GM19372 (cell line): ENCODE data around the gene SUN2.

Experiments used
- ATAC-seq: cut with Tn5 transposase; IDR thresholded peaks from one replicate; pipeline ENCODE4 v1.9.1; 2021; ENCODE audit warnings: mild to moderate bottlenecking, low read depth, moderate library complexity; ENCODE audit not compliant: unreplicated experiment

Gene SUN2

DNA sequence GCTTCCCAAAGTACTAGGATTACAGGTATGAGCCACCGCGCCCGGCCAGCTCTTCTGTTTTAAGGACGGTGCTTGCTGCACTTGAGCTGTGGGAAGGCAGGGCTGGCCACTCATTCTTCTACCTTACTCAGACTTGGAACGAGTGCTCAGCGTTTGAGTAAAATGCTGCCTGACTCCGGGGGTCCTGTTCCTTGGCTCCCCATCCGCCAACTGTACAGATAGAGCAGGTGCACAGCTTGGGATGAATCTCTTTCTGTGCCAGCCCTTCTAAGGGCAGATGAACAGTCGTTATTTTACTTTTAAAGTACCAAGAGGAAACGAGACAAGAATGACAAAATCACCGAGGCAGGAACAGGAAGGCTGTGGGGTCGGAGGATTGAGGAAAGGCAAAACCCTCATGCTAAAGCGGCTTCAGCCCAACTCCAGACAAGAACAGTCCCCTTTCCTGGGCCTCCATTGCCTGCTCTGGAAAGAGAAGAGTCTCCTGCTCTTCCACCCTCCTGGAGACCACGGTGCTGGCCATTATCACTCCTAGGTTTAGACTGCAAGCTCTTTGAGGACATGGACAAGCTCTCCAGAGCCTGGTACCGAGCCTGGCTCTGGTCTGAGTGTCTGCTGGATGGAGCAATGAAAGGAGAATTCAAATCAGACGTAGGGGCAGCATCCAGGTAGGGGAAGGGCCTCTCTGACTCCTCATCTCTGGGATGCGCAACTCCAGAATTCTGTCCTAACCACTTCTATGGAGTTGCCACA is 1.1 kb upstream of the SUN2 start:
- no peak for ATAC-seq

DNA sequence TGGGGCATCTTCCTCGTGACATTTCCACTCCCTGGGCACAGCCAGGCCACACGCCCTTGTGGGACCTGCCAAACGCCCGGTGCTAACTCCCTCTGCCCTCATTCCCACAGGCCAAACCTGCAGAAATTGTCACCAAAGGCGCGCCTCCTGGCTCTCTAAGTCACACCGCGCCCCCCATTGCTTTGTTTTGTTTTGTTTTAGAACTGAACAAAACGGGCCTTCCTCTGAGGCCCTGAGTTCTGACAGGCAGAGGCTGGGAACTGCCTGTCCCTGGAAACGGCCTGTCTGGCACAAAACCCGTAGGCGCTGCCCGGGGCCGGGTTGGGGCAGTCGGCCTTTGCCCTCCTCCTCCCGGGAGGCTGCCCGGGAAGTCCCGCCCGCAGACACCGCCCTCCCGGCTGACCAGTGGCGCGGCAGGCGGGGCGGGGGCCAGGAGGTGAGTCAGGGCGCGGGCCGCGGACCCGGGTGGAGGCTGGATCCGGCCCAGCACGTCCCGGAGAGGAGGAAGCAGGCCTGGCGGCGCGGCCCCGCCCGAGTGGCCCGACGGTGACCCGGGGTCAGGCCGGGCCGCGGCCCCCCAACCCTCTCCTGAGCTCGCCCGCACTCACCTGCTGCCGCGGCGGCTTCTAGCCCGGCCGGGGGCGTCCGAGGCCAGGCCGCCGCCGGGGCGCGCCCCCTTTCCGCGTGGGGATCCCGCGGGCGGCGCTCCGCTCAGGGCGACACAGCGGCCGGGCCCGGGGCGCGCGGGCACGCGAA is 465 bp downstream of the SUN2 start:
- ATAC-seq, result peak; percentile 25

DNA sequence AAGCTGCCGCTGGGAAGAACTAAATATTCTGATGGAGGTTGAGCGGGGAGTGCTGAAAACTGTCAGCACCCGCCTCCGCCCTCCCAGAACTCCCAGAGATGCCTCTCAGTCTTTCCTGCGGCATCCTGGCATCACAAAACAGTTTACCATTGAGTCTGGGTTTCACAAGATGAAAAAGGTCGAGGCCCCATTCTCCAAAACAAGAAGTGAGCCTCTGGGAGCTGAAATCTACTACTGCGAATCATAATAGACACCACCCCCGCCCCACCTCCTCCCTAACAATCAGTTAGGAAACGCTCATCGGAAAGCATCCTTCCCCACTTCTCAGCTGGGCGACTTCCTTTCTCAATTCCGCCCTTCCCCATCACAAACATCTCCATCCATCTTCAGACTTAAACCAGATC is 1.0 kb downstream of the SUN2 start:
- no peak for ATAC-seq

DNA sequence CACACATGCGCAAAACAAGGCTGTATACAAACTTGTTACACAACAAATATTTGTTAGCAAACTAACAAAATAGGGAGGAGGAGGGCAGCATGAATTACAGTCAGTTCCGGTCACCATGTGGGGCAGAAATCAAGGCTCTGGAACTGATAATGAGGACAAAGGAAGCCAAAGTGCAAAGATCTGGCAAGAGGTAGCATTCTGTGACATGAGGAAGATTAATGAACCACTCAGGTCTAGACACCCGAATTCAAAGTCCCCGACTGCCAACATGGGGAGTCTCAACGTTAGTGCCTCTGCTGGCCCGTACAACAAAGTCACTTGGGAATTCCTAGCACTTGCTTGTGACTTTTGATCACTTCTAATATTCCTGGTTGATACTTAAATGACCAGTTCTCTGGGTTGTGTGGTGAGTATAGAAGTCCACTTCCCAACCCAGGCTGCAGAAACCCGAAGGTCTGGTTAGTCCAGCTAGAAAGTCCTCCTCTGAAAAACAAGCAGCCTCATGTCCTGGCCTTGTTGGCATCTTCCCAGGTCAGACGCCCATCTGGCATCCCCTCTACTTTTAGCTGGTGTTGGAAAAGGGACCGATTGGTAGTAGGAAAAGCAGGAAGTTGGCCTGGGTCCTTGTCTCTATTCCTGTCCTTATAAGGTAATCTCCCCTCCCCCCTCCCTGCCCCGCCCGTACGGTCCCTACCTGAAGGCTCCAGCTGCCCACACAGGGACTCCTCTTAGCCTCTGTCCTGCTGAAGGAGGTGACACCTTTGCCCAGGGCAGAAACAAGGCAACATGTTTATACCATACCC is 1.6 kb downstream of the SUN2 start:
- no peak for ATAC-seq

DNA sequence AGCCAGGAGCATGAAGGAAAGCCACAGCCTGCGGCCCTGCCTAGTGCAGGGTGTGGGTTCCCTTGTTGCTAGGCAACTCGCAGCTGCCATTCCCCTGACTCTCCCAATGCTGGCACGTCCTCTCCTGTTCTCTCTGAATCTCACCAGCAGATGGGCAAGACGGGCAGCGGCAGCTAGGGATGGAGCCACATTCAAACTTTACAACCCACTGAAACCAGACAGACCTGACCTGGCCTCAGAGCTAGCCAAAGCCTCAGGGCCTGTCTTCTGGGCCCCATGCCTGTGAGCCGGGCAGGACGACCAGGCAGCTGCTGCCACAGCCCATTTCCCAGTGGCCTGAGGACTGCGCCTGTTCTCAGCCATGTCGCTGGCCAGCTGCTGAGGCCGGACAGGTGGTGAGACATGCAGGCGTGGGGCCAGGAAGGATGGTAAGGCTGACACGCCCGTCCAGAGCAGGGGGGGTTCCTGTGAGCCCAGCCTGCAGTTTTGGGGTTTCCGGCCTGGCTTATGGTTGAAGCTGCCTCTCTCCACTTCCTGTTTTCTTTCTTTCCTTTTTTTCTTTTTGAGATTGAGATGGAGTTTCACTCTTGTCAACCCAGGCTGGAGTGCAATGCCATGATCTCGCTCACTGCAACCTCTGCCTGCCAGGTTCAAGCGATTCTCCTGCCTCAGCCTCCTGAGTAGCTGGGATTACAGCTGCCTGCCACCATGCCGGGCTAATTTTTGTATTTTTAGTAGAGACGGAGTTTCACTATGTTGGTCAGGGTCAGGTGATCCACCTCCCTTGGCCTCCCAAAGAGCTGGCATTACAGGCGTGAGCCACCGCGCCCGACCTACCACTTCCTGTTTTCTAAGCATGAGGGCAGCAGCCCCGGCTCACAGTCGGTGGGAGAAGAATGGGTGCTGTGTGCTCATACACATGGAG is 4.1 kb downstream of the SUN2 start:
- no peak for ATAC-seq

DNA sequence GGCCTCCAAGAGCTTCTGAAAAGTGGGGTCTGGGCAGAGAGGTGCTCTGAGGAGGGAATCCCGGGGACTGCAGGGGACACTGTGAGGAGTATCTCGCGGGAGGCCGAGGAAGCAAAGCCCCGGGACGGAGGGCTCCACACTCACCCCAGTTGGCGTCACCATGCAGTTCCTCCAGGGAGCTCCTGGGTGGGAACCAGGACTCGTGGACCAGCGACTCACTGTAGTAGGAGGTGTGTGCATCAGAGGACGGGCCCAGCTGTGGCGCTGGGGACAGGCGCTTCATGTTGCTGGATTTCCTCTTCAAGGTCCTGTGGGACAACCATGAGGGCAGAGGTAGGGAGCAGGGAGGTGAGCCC is 4.8 kb downstream of the SUN2 start:
- ATAC-seq, result no peak

DNA sequence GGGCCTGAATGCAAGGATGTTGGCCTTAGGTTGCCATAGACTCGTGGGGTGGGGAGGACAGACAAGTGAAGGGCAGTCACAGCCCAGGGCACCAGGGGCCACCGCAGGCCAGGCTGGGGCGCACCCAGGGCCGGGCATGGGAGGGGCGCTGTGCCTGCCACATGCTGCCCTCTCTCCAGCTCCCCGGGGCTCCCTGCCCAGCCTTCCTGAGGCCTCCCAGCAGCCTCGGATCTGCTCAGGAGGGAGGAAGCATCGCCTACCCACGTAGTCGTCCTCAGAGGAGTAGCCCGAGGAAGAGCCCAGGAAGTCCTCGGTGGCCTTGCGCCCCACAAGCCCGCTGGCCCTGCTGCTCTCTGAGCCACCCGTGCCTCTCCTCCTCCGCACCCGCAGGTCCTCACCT is 5.2 kb downstream of the SUN2 start:
- ATAC-seq, result no peak

DNA sequence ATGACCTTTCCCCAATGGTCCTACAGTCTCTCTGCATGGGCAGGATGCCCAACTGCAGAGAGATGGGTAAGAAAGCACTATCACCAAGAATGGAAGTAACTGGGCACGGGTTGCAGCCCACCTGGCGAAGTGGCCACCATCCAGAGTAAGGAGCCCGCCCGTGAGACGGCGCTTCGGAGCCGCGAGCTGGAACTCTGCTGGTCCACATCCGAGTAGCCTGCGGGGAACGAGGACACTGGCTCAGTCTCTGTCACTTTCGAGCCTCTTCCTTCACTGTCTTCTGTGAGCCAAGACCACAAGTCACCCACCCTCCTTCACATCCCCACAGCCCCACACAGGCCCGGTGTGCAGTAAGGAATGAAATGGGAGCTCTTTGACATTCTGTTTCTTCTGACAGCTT is 5.7 kb downstream of the SUN2 start:
- no peak for ATAC-seq

DNA sequence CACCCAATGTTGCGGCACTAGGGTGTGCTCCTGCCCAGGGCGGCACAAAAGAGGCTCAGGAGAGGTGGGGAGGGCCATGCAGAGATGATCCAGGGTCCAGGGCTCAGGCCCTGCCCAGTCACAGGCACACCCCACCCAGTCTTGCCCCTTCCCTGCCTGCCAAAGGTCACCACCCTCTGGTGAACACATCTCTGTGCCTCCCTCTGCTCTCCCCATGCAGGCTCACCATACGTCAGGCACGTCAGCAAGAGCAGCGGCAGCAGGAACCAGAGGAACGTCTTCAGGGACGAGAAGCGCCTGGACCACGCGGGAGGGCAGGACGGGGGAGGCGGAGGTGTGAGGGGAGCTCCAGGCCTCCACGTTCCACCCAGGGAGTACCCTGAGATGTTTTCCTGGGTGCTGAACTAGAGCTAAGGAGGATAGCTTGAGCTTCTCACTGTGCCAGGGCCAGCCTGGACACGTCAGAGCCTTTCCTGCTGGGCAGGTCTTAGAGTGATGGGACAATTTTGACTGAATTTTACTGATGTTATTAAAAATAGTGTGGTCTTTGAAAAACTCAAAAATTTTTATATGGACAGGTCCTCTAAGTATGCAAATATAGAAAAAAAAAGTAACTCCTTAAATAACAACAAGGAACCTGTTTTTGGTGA is 7.2 kb downstream of the SUN2 start:
- ATAC-seq, result no peak

DNA sequence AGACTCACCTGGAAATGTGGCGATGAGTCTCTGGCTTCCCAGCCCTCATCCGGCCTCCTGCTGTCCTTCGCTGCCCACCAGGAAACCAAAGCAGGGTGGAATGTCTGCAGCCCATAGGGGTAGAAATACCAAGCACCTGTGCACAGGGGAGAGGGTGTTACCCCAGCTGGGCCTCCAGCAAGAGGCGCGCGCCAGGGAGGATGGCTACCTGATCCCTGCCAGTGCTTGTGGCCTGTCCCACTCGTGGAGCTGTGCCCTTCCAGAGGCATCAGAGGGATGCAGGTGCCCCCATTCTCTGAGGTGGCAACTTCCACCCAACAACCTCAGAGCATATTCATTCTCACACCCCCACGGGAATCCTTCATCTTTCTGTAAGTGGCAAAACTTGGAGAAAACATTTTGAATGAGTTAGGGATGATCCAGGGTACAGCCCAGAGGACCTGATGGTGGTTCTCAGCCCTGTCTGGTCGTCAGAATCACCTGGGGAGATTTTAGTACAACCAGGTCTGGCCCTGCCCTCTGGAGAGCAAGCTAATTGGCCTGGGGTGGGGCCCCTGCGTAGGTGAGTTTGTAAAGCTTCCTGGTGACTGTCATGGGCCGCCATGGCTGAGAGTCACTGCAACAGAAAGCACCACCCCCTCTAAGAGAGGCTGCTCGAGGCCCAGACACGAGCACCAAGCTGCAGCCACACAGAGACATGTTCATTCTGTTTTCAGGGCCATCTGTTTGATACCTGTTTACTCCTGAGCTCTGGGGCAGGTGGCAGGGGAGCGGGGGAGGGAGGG is 9.9 kb downstream of the SUN2 start:
- no peak for ATAC-seq

DNA sequence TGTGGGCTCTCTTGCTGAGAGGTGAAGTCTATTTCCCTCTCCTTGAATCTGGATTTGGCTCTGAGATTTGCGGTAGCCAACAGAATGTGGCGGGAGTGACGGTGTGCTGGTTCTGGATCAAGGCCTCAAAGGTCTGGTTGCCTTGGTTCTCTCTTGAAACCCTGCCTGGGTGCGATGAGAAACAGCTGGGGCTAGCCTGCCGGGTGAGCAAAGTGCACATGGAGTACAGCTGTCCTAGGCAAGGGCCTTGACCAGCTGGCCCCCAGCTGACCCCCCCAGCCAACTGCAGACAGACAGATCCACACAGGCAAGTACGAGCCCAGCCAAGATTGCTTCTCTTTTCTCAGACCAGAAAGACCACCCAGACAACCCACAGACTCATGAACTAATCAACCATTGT is 10.8 kb downstream of the SUN2 start:
- ATAC-seq, result no peak

DNA sequence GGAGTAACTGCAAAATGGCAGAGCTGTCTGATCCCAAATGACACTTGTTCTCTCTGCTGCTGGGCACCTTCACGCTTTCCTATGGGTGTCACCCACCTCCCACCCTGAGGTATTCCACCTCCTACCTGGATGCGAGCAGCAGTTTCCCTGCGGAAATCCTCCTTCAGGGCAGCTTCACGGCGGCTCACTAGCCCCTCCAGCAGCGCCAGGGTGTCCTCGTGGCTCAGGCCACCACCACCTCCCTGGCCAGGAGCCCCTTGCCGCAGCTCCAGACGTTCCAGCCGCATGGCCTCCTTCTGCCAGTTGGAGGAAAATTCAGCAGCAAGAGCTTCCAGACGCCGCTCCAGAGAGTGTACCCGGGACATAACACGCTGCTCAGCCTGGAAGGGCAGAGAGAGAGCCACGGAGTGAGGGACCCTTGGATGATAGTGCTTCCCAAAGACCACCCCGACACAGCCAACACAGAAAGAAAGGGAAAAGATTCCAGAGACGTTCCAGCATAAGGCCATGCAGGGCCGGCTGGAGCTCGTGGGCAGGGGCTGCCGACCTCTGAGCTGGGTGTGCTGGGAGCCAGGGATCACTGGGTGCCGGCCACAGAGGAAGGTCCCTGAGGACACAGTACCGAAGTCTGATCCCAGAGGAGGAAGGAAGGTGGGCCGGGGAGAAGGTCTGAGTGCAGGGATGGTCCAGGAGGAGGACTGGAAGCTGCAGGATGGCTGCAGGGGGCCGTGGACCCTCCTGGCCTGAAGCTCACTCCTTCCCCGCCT is 13.4 kb downstream of the SUN2 start:
- ATAC-seq, result no peak

DNA sequence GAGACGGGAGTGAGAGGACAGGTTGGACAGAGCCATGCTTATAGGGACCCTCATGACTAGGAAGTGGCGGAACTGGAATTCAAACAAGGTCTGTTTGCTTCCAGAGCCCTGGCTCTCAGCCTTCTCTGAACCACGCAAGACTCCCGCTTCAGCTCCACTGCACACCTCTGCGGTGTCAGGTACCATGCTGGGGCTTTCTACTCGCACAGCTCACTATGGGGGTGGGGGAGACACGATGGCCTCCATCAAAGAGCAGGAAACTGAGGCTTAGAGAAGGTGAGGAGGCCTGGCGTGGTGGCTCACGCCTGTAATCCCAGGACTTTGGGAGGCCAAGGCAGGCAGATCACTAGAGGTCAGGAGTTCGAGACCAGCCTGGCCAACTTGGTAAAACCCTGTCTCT is 14.2 kb downstream of the SUN2 start:
- no peak for ATAC-seq

DNA sequence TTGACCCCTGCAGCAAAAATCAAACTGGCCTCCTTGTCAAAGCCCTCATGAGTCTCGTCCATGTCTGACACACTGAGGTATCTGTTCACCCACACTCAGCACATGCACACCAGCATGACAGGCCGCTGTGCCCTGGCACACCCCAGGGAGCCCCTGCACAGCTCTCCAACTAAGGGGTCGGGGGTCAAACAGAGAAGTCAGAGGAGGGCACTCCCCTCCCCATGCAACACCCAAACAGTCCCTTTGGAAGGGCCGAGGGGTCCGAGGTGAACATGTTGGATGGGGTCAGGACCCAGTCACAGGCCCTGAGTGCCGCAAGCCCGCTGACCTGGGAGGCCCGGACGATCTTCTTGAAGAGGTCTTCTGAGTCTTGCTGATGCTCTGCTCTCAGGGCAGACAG is 14.6 kb downstream of the SUN2 start:
- no peak for ATAC-seq

DNA sequence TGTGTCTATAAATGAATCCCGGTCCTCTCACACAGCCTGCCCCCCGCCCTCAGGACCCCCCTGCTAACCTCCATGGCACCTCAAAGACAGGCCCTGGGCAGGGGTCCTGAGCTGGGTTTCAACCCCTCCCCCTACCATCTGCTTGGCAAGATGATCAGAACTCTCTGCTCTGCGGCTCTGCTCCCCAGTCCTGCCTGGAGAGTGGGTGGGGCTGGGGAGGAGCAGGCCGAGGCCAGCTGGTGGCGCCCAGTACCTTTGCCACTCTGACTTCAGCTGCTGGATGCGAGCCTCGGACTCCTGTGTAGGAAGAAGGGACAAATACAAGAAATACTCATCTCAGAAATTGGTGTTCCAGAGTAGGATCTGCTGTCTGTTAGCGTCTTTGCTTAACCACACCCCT is 15.0 kb downstream of the SUN2 start:
- no peak for ATAC-seq

DNA sequence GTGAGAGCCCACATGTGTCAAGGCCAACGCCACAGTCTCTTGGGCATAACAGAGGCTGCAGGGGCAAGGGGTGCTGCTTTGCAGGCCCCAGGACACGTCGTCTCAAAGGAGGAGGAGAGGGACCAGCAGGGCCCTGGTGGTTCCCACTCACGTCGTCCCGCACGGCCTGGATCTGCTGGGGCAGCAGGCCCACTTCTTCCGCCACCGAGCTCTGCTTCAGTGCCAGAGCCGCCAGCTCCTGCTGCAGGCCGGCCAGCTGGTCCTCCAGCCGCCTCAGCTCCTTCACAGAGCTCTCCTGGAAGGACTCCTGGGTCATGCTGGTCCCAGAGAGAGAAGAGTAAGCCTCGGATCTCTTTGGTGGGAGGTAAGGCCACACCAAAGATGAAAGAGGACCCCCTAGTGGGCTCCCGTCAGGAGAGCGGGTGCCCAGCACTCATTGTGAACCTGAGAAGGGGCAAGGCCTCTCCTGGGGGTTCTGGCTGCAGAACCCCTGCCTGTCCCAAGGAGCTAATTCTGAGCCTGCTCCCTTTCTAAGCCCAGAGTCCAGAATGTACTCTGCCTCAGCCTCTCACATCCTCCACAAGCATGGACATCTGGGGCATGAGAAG is 15.6 kb downstream of the SUN2 start:
- no peak for ATAC-seq

DNA sequence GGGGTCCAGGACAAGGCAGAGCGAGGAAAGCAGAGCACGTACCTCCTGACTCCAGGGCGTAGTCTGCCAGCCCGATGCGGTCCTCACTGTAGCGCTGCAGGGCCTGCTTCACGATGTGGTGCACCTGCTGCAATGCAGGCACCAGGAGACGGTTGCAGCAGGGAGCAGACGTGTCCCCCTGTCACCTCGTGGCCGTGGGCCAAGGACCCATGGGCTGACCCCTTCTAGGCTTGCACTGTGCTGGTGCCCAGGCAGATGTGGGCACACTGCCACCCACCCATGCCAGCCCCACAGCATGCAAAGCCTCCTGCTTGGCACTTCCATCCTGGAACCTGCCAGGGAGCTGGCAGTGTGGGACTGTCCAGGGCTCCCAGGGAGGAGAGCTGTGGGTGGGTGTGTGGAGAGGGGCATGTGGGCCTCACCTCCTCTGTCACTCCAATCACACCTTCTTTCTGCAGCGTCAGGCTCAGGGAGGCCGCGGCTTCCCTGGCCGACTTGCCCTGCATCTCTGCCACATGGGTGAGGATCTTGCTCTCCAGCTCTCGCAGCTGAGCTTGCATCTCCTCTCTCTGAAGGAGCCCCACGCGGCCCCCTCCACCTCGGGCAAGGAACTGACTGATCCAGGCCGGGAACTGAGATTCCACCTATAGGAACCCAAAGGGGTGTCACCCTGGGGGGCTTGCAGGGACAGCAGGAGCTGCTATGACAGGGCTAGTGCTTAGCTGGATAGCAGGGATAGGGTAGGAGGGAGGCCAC is 16.3 kb downstream of the SUN2 start:
- no peak for ATAC-seq
